Osteocyte (in vitro differentiated cells): ENCODE data around the gene EIF4E3. TPM values are rescaled to one million over a fixed set of nuclear protein-coding genes. Genes with fewer than 3 reads are reported as not detected.

Experiments used
- DNase-seq: peaks from one replicate; pipeline ENCODE4 v3.0.0; 2021; ENCODE audit warnings: mixed read lengths; ENCODE audit not compliant: unreplicated experiment; ENCODE audit errors: extremely low spot score
- H3K27ac Mint-ChIP-seq: one replicate; pipeline ENCODE4 v1.8.0; 2021; ENCODE audit warnings: mild to moderate bottlenecking, mixed read lengths; ENCODE audit not compliant: unreplicated experiment
- H3K27me3 Mint-ChIP-seq: one replicate; pipeline ENCODE4 v1.8.0; 2021; ENCODE audit warnings: mixed read lengths; ENCODE audit not compliant: unreplicated experiment
- H3K36me3 Mint-ChIP-seq: one replicate; pipeline ENCODE4 v1.8.0; 2021; ENCODE audit warnings: mixed read lengths; ENCODE audit not compliant: unreplicated experiment
- H3K4me1 Mint-ChIP-seq: one replicate; pipeline ENCODE4 v1.8.0; 2021; ENCODE audit warnings: mixed read lengths; ENCODE audit not compliant: unreplicated experiment
- H3K4me3 Mint-ChIP-seq: one replicate; pipeline ENCODE4 v1.8.0; 2021; ENCODE audit warnings: mild to moderate bottlenecking, moderate library complexity, mixed read lengths; ENCODE audit not compliant: unreplicated experiment
- H3K9me3 Mint-ChIP-seq: one replicate; pipeline ENCODE4 v1.8.0; 2021; ENCODE audit warnings: mixed read lengths; ENCODE audit not compliant: unreplicated experiment
- total RNA-seq: library from RNA; stranded (reverse); gene quantifications from 2 replicates; pipeline ENCODE4 v1.2.1, GENCODE V29; 2021
- TF ChIP-seq, protein P1 (sequence below): fragments of 200-600 bp; sonication (generic); IDR thresholded peaks from 2 replicates; pipeline ENCODE4 v1.5.0; 2021; ENCODE audit warnings: antibody characterized with exemption, mild to moderate bottlenecking, moderate library complexity

Gene EIF4E3
- total RNA-seq, 1 donor from 2014 or later = 7.7 TPM

DNA sequence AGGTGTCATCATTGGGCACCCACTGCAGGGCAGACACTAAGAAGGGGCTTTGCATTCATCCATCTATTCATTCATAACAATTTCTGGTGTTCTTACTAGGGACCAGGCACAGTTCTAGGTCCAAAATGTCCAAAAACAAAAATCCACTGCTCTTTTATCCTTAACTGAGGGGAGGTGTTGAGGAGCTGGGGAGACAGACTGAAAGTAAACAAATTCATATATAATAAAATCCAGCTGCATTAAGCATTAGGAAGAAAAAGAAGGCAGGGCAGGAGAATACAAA, 1.1 kb downstream of the EIF4E3 start:
- Mint-ChIP-seq H3K4me3 (peak overlapping the region; percentile 75), H3K36me3 (no peaks in the 10 kb centered on the region), H3K27ac (peak overlapping the region; percentile 9), H3K9me3 (no peaks in the 10 kb centered on the region), H3K27me3 (peaks cover 55% of the 10 kb centered on the region), H3K4me1 (peaks cover 12% of the 10 kb centered on the region)
- DNase-seq = no peak
- TF ChIP-seq, protein P1, sequence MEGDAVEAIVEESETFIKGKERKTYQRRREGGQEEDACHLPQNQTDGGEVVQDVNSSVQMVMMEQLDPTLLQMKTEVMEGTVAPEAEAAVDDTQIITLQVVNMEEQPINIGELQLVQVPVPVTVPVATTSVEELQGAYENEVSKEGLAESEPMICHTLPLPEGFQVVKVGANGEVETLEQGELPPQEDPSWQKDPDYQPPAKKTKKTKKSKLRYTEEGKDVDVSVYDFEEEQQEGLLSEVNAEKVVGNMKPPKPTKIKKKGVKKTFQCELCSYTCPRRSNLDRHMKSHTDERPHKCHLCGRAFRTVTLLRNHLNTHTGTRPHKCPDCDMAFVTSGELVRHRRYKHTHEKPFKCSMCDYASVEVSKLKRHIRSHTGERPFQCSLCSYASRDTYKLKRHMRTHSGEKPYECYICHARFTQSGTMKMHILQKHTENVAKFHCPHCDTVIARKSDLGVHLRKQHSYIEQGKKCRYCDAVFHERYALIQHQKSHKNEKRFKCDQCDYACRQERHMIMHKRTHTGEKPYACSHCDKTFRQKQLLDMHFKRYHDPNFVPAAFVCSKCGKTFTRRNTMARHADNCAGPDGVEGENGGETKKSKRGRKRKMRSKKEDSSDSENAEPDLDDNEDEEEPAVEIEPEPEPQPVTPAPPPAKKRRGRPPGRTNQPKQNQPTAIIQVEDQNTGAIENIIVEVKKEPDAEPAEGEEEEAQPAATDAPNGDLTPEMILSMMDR = no peak

DNA sequence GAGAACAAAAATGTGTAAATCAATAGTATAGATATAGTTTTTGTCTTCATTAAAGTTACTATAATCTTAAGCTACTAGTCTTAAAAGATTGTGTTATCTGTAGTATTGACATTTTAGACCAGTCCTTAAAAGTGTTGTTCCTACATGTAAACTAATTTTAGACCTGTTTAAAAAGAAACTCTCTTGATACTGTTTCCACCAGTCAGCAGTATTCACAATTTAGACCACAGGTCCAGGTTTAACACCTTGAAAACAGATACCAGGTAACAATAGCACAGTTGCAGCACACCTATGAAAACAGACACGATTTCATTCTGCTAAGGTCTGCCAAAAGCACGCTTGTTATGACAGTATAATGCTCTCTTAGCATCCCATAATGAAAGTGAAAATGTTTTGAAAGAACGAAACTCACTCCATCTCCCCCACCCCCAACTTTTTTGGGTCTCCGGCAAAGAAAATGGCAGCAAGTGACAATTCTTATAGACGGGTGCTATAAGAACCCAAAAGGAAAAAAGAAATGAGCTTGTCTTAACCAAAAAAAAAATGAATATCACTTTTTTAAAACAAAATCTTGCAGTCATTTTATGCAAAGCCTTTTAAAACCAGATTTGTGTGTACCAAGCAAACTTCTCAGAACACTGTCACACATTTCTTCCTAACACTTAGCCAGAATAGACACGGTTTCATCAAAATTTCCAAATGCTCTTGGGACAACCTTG, 1.6 kb downstream of the EIF4E3 start:
- peak overlapping the region; percentile 75 for H3K4me3 Mint-ChIP-seq
- DNase-seq = no peak
- no peaks in the 10 kb centered on the region for H3K36me3 Mint-ChIP-seq
- TF ChIP-seq, protein P1 = no peak
- H3K4me1 Mint-ChIP-seq = peaks cover 12% of the 10 kb centered on the region
- peak overlapping the region; percentile 9 for H3K27ac Mint-ChIP-seq
- H3K27me3 Mint-ChIP-seq = peaks cover 52% of the 10 kb centered on the region
- no peaks in the 10 kb centered on the region for H3K9me3 Mint-ChIP-seq

- H3K9me3 Mint-ChIP-seq = no peaks in the 10 kb centered on the region
- peaks cover 46% of the 10 kb centered on the region for H3K27me3 Mint-ChIP-seq
- no peak overlapping the region for H3K4me3 Mint-ChIP-seq
- TF ChIP-seq, protein P1 = no peak
- peaks cover 12% of the 10 kb centered on the region for H3K4me1 Mint-ChIP-seq
- DNase-seq = no peak
- H3K36me3 Mint-ChIP-seq = no peaks in the 10 kb centered on the region
- no peak overlapping the region for H3K27ac Mint-ChIP-seq
Measured at GRCh38 chr3:71722693-71723092, 2.5 kb downstream of the EIF4E3 start.

GRCh38 chr3:71721651-71722157, 3.5 kb downstream of the EIF4E3 start:
- Mint-ChIP-seq H3K4me3 (no peak overlapping the region), H3K27me3 (peaks cover 44% of the 10 kb centered on the region), H3K4me1 (peaks cover 12% of the 10 kb centered on the region), H3K36me3 (no peaks in the 10 kb centered on the region), H3K27ac (no peak overlapping the region), H3K9me3 (no peaks in the 10 kb centered on the region)
- no peak for DNase-seq
- TF ChIP-seq, protein P1 = no peak

DNA sequence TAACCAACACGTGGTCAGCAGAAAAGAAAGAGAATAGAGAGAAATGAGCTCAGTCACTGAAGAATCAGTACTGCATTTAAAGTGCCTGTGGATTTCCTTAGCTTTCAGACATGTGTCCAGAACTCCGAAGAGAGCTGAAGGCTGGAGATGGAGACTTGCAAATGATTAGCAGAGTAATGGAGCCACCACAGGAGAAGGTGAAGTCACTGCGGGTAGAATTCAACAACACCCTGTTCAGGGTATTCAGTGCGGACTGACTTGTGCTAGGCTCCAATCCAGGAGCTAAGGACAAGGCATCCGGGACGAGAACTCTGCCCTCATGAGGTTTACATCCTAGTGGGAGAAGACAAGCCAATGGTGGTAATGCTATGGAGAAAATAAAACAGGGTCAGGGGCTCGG, 4.2 kb downstream of the EIF4E3 start:
- H3K4me1 Mint-ChIP-seq = peaks cover 12% of the 10 kb centered on the region
- H3K4me3 Mint-ChIP-seq = no peak overlapping the region
- H3K36me3 Mint-ChIP-seq = no peaks in the 10 kb centered on the region
- no peak overlapping the region for H3K27ac Mint-ChIP-seq
- TF ChIP-seq, protein P1 = no peak
- DNase-seq = no peak
- H3K9me3 Mint-ChIP-seq = no peaks in the 10 kb centered on the region
- H3K27me3 Mint-ChIP-seq = peaks cover 37% of the 10 kb centered on the region
